Hepatocyte (in vitro differentiated cells): ENCODE measurements around the gene RBKS. TPM values are rescaled to one million over a fixed set of nuclear protein-coding genes. Genes with fewer than 3 reads are reported as not detected.
"Not testable (repeated sequence)": the region's sequence is repeated elsewhere in the genome, so short reads cannot be mapped to it uniquely, and the experiment has no call there.

Experiments used
- DNase-seq: peaks from one replicate; pipeline ENCODE4 v3.0.0-alpha.2; 2016; ENCODE audit warnings: low spot score
- H2AFZ ChIP-seq: fragments of 200-600 bp; sonication (generic); 2 replicates; pipeline ENCODE4 v1.6.0; 2016; ENCODE audit warnings: antibody characterized with exemption, mild to moderate bottlenecking
- H3K27ac ChIP-seq: fragments of 200-600 bp; sonication (generic); 2 replicates; pipeline ENCODE4 v1.5.1; 2016; ENCODE audit warnings: mild to moderate bottlenecking
- H3K27me3 ChIP-seq: fragments of 200-600 bp; sonication (generic); 2 replicates; pipeline ENCODE4 v1.6.1; 2016
- H3K36me3 ChIP-seq: fragments of 200-600 bp; sonication (generic); replicated peaks from 2 replicates; pipeline ENCODE4 v1.5.1; 2016; ENCODE audit warnings: low read depth; ENCODE audit not compliant: insufficient read depth
- H3K4me1 ChIP-seq: fragments of 200-600 bp; sonication (generic); 2 replicates; pipeline ENCODE4 v1.5.1; 2016; ENCODE audit warnings: mild to moderate bottlenecking, moderate library complexity; ENCODE audit not compliant: insufficient read depth
- H3K4me2 ChIP-seq: fragments of 200-600 bp; sonication (generic); 2 replicates; pipeline ENCODE4 v1.6.0; 2016
- H3K4me3 ChIP-seq: fragments of 200-600 bp; sonication (generic); 2 replicates; pipeline ENCODE4 v1.5.1; 2016; ENCODE audit warnings: mild to moderate bottlenecking
- H3K79me2 ChIP-seq: fragments of 200-600 bp; sonication (generic); 2 replicates; pipeline ENCODE4 v1.6.0; 2017; ENCODE audit warnings: mild to moderate bottlenecking
- H3K9me2 ChIP-seq: fragments of 200-600 bp; sonication (generic); replicated peaks from 2 replicates; pipeline ENCODE4 v1.6.0; 2017; ENCODE audit warnings: mild to moderate bottlenecking; ENCODE audit not compliant: insufficient read depth
- H3K9me3 ChIP-seq: fragments of 200-600 bp; sonication (generic); 2 replicates; pipeline ENCODE4 v1.5.1; 2016; ENCODE audit warnings: low read depth, mild to moderate bottlenecking
- H4K20me1 ChIP-seq: fragments of 200-600 bp; sonication (generic); 2 replicates; pipeline ENCODE4 v1.6.0; 2016; ENCODE audit warnings: mild to moderate bottlenecking; ENCODE audit not compliant: insufficient read depth, poor library complexity, severe bottlenecking
- EZH2 ChIP-seq: fragments of 200-600 bp; sonication (generic); IDR thresholded peaks from 2 replicates; pipeline ENCODE4 v1.6.1; 2016; ENCODE audit warnings: antibody characterized with exemption, mild to moderate bottlenecking, borderline replicate concordance
- EZH2phosphoT487 ChIP-seq: fragments of 200-600 bp; sonication (generic); IDR thresholded peaks from one replicate; pipeline ENCODE4 v1.6.1; 2018; ENCODE audit warnings: antibody characterized with exemption, mild to moderate bottlenecking, low read depth, moderate library complexity; ENCODE audit not compliant: unreplicated experiment, severe bottlenecking
- WGBS: methylation state at CpG from one replicate; pipeline ENCODE4 v1.1.6; 2016; ENCODE audit warnings: low lambda C conversion rate; ENCODE audit errors: missing lambda C conversion rate; 5-methylcytosine and 5-hydroxymethylcytosine counted together
- polyA plus RNA-seq: library from polyadenylated mRNA; unstranded; fragments of >200 nt; fragmentation: Nextera tagmentation; extraction: Ambion mirVana; gene quantifications from 2 replicates; pipeline ENCODE4 v1.2.1, GENCODE V29; 2016
- total RNA-seq: library from RNA; depleted of rRNA; stranded (reverse); fragments of >200 nt; gene quantifications from 2 replicates; pipeline ENCODE4 v1.2.3, GENCODE V29; 2014
- TF ChIP-seq, protein P1 (sequence below): fragments of 200-600 bp; sonication (generic); IDR thresholded peaks from 2 replicates; pipeline ENCODE4 v1.5.1; 2016; ENCODE audit warnings: antibody characterized with exemption, mild to moderate bottlenecking; ENCODE audit not compliant: poor library complexity

Gene RBKS
- total and polyA plus RNA-seq, 2 experiments from 2014 or later = 5.5 to 7.2 TPM

DNA sequence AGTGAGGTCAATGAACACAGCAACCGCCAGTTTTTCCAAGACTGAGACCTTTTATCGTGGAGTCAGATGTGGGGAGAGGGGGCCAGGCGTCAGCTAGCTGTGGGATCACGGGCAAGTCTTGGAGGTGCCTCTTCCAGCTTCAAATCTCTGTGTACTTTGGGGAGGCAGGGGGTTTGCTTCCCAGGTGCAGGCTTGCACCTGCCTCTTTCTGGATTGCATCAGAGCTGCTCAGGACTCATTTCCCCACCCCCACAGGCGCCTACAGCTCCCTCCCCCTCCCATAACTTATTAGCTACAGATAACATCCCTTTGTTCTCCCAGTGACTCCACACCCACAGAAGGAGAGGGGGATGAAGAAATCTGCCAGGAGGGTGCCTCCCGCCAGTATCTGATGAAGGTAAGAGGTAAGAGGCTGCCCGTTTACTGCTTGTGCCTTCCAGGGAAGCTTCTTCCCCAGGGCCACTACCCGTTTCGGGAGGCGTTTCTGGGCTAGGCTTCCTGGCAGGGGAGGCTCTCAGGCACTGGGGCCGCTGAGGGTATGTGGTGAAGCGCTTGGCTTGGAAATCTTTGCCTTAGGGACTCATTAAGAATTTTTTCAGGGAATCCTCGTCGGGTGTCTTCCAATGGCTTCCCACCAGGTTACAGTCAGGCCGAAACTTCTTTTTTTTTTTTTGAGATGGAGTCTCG, 137.5 kb downstream of the RBKS start:
- H3K4me3 ChIP-seq = peak overlapping the region; percentile 13
- H3K4me2 ChIP-seq = peak overlapping the region; percentile 75
- no peaks in the 10 kb centered on the region for H4K20me1 ChIP-seq
- H3K9me3 ChIP-seq = no peaks in the 10 kb centered on the region
- peak overlapping the region; percentile 41 for H2AFZ ChIP-seq
- peak overlapping the region; percentile 98 for H3K27ac ChIP-seq
- H3K4me1 ChIP-seq = peaks cover 21% of the 10 kb centered on the region
- H3K9me2 ChIP-seq = no peaks in the 10 kb centered on the region
- TF ChIP-seq, protein P1, sequence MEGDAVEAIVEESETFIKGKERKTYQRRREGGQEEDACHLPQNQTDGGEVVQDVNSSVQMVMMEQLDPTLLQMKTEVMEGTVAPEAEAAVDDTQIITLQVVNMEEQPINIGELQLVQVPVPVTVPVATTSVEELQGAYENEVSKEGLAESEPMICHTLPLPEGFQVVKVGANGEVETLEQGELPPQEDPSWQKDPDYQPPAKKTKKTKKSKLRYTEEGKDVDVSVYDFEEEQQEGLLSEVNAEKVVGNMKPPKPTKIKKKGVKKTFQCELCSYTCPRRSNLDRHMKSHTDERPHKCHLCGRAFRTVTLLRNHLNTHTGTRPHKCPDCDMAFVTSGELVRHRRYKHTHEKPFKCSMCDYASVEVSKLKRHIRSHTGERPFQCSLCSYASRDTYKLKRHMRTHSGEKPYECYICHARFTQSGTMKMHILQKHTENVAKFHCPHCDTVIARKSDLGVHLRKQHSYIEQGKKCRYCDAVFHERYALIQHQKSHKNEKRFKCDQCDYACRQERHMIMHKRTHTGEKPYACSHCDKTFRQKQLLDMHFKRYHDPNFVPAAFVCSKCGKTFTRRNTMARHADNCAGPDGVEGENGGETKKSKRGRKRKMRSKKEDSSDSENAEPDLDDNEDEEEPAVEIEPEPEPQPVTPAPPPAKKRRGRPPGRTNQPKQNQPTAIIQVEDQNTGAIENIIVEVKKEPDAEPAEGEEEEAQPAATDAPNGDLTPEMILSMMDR = no peak
- TF ChIP-seq EZH2 = no peak
- TF ChIP-seq EZH2phosphoT487 = no peak
- 21% methylated on average over 16 of the region's 16 CpGs for WGBS
- peak; percentile 89 for DNase-seq
- peaks cover 32% of the 10 kb centered on the region for H3K79me2 ChIP-seq
- no peaks in the 10 kb centered on the region for H3K36me3 ChIP-seq
- H3K27me3 ChIP-seq = no peaks in the 10 kb centered on the region

- Histone ChIP-seq H3K4me1 (peaks cover 21% of the 10 kb centered on the region), H4K20me1 (no peaks in the 10 kb centered on the region), H3K79me2 (peaks cover 24% of the 10 kb centered on the region), H3K9me2 (no peaks in the 10 kb centered on the region), H3K27ac (peak overlapping the region; percentile 98), H3K9me3 (no peaks in the 10 kb centered on the region), H2AFZ (no peak overlapping the region), H3K4me2 (no peak overlapping the region), H3K4me3 (no peak overlapping the region), H3K27me3 (no peaks in the 10 kb centered on the region), H3K36me3 (no peaks in the 10 kb centered on the region)
- DNase-seq = no peak
- WGBS = 93% methylated on average over 6 of the region's 6 CpGs
- TF ChIP-seq EZH2phosphoT487 = no peak
- TF ChIP-seq, protein P1 = no peak
- no peak for TF ChIP-seq EZH2
Observed at GRCh38 chr2:27751377-27751776, 138.8 kb downstream of the RBKS start.

- H3K36me3 ChIP-seq, DNase-seq, H3K9me3 ChIP-seq, H3K27me3 ChIP-seq, H3K4me2 ChIP-seq, H3K27ac ChIP-seq, H4K20me1 ChIP-seq, H3K4me3 ChIP-seq, H3K9me2 ChIP-seq, H2AFZ ChIP-seq, H3K79me2 ChIP-seq: not testable (repeated sequence)
- WGBS = 100% methylated on average over 2 of the region's 2 CpGs
- H3K4me1 ChIP-seq = peaks cover 20% of the 10 kb centered on the region
Observed at GRCh38 chr2:27748803-27749554, 141.2 kb downstream of the RBKS start.

- Histone ChIP-seq H3K4me1 (peaks cover 14% of the 10 kb centered on the region), H4K20me1 (no peaks in the 10 kb centered on the region), H2AFZ (no peak overlapping the region), H3K79me2 (no peaks in the 10 kb centered on the region), H3K4me2 (no peak overlapping the region), H3K27ac (no peak overlapping the region), H3K9me3 (no peaks in the 10 kb centered on the region), H3K27me3 (no peaks in the 10 kb centered on the region), H3K36me3 (no peaks in the 10 kb centered on the region), H3K9me2 (no peaks in the 10 kb centered on the region), H3K4me3 (no peak overlapping the region)
- 96% methylated on average over 6 of the region's 6 CpGs for WGBS
- no peak for TF ChIP-seq EZH2
- TF ChIP-seq, protein P1 = no peak
- TF ChIP-seq EZH2phosphoT487 = no peak
- no peak for DNase-seq
Observed at GRCh38 chr2:27747827-27748352, 142.3 kb downstream of the RBKS start.
